ENCODE results near the gene KAZN. TPM values are rescaled to one million over a fixed set of nuclear protein-coding genes. Genes with fewer than 3 reads are reported as not detected.

KAZN gene
- total RNA-seq, 1 donor from 2014 or later, result 21.2 TPM

GRCh38 chr1:15120251-15120945 lies 521.9 kb downstream of the KAZN start:
- Histone ChIP-seq H3K27me3 (ENCODE audit: low read depth) (no peaks in the 10 kb centered on the region), H3K4me3 (no peak overlapping the region), H3K9me3 (no peaks in the 10 kb centered on the region), H3K4me1 (no peaks in the 10 kb centered on the region), H3K36me3 (no peaks in the 10 kb centered on the region), H3K27ac (no peak overlapping the region)
- TF ChIP-seq, protein P1, sequence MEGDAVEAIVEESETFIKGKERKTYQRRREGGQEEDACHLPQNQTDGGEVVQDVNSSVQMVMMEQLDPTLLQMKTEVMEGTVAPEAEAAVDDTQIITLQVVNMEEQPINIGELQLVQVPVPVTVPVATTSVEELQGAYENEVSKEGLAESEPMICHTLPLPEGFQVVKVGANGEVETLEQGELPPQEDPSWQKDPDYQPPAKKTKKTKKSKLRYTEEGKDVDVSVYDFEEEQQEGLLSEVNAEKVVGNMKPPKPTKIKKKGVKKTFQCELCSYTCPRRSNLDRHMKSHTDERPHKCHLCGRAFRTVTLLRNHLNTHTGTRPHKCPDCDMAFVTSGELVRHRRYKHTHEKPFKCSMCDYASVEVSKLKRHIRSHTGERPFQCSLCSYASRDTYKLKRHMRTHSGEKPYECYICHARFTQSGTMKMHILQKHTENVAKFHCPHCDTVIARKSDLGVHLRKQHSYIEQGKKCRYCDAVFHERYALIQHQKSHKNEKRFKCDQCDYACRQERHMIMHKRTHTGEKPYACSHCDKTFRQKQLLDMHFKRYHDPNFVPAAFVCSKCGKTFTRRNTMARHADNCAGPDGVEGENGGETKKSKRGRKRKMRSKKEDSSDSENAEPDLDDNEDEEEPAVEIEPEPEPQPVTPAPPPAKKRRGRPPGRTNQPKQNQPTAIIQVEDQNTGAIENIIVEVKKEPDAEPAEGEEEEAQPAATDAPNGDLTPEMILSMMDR (IDR thresholded peaks at IDR 0.05), result no peak
- intact Hi-C loops (cut with DNase I), result loop anchor here (10.0 kb wide), 2 partner anchors 154 to 184 kb away; no protein-coding TSS in a partner anchor
- ATAC-seq (no peak), DNase-seq (no peak)

DNA sequence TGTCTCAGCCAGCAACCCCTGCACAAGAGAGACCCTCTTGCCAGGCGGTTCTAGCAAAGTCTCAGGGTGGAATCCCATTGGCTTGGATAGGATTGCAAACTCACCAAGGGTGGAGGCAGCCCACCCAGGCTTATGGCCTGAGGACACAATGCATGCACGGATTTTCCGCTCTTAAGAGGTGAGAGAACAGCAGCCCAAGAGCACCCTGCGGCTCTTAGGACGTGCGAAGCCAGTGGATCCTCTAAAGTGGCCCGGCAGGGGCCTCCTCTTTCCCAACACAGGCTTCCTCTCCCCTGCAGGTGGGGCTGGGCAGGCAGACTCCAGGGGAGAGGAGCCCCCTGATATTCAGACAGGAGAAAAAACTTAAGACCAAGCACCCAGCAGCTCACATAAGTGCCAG lies 523.8 kb downstream of the KAZN start:
- H3K27ac ChIP-seq, result no peak overlapping the region
- H3K36me3 ChIP-seq, result no peaks in the 10 kb centered on the region
- ATAC-seq (no peak), DNase-seq (no peak)
- intact Hi-C loops (cut with DNase I), result loop anchor here (10.0 kb wide), 2 partner anchors 152 to 182 kb away; no protein-coding TSS in a partner anchor
- no peak overlapping the region for H3K4me3 ChIP-seq
- no peaks in the 10 kb centered on the region for H3K27me3 ChIP-seq (ENCODE audit: low read depth)
- no peaks in the 10 kb centered on the region for H3K9me3 ChIP-seq
- H3K4me1 ChIP-seq, result no peaks in the 10 kb centered on the region
- TF ChIP-seq, protein P1 (IDR thresholded peaks at IDR 0.05), result no peak

DNA sequence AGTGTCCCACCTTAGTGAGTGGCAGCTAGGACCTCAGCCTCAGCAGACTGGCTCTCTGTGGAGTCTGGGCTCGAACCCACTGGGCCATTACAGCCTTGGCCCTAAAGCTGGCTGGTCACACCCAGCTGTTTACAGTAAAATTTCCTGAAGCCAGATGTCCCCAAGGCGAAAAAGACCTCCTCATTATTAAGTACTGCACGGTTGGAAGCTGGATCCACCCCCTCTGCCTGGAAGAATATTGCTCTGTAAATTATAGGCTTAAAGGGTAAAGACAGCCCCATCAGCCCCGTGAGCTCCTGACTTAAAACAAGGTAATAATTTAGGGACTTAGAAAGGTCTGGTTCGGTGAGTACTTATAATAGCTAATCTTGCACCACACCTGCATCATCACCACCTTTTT lies 524.8 kb downstream of the KAZN start:
- TF ChIP-seq, protein P1 (IDR thresholded peaks at IDR 0.05), result no peak

DNA sequence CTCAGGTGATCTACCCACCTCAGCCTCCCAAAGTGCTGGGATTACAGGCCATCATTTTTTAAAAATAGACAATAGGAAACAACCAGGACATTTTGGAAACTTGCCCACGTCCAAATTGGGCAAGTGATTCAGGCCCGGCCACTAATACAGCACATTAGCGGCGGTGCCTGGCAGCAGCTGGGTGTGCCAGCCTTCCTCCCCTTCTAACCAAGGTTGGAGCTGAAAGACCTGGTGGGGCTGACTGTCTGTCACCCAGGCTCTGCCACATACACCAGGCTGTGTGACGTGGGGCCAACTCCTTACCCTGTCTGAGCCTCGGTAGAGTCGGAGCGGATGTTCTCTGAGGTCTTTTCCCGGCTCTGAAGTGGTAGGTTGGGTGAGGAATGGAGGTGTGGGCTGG lies 525.4 kb downstream of the KAZN start:
- no peak for ATAC-seq

More for the DNA sequence above, 524.8 kb downstream of the KAZN start:
- no peak overlapping the region for H3K4me3 ChIP-seq
- intact Hi-C loops (cut with DNase I), result loop anchor here (10.0 kb wide), 2 partner anchors 152 to 182 kb away; no protein-coding TSS in a partner anchor
- ATAC-seq (no peak), DNase-seq (no peak)
- H3K27ac ChIP-seq, result no peak overlapping the region
- H3K36me3 ChIP-seq, result no peaks in the 10 kb centered on the region
- H3K4me1 ChIP-seq, result no peaks in the 10 kb centered on the region
- no peaks in the 10 kb centered on the region for H3K9me3 ChIP-seq
- no peaks in the 10 kb centered on the region for H3K27me3 ChIP-seq (ENCODE audit: low read depth)

DNA sequence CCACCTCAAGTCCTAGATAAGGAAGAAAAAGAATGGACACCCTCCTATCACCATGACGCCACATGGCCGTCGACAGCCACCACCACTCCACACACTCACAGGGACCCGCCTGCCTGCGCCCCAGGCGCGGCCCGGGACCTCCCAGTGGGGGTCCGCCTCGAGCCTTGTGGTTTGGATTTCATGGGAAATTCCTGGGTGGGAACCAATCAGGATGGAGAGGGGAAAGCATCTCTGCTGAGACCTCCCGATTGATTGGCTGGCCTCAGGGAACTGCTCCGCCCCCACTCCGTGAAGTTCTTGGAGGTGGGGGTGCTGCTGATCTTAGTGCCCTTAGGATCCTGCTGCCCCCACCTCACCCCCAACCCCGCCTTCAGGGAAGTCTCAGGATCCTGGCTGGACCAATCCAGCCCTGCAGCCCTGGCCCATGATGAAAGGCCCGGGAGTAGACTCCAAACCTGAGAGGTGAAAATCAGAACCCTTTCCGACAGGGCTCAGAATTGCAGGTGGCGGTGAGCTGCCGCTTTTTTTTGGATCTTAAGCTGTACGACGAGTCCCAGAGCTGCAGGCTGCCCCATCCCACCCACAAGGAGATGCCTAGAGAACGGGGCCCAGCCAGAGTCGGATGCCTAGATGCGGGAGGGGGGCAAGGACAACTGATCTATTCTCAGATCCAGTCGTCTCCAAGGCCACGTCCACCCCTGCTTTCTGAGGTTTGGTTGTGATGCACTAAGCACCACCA lies 526.0 kb downstream of the KAZN start:
- no peaks in the 10 kb centered on the region for H3K4me1 ChIP-seq
- ATAC-seq, result no peak
- H3K36me3 ChIP-seq, result no peaks in the 10 kb centered on the region
- H3K27ac ChIP-seq, result no peak overlapping the region
- intact Hi-C loops (cut with DNase I), result loop anchor here (10.0 kb wide), 2 partner anchors 150 to 180 kb away; no protein-coding TSS in a partner anchor
- no peak for DNase-seq
- TF ChIP-seq, protein P1 (IDR thresholded peaks at IDR 0.05), result no peak
- no peaks in the 10 kb centered on the region for H3K9me3 ChIP-seq
- no peaks in the 10 kb centered on the region for H3K27me3 ChIP-seq (ENCODE audit: low read depth)
- H3K4me3 ChIP-seq, result no peak overlapping the region

More for the DNA sequence above, 525.4 kb downstream of the KAZN start:
- H3K27me3 ChIP-seq (ENCODE audit: low read depth), result no peaks in the 10 kb centered on the region
- H3K36me3 ChIP-seq, result no peaks in the 10 kb centered on the region
- no peak overlapping the region for H3K4me3 ChIP-seq
- no peaks in the 10 kb centered on the region for H3K4me1 ChIP-seq
- H3K27ac ChIP-seq, result no peak overlapping the region
- H3K9me3 ChIP-seq, result no peaks in the 10 kb centered on the region
- intact Hi-C loops (cut with DNase I), result loop anchor here (10.0 kb wide), 2 partner anchors 151 to 181 kb away; no protein-coding TSS in a partner anchor
- TF ChIP-seq, protein P1 (IDR thresholded peaks at IDR 0.05), result no peak
- DNase-seq, result no peak
